ENCODE data around the gene SKP1. TPM values are rescaled to one million over a fixed set of nuclear protein-coding genes. Genes with fewer than 3 reads are reported as not detected.

The SKP1 gene
- total and polyA plus RNA-seq, 4 donors: 129 to 407 (median 253) TPM

GRCh38 chr5:134189031-134189430 lies 12.3 kb upstream of the SKP1 start (continued):
- TF ChIP-seq FOXA2 (IDR thresholded peaks at IDR 0.05) (no peak), HNF4G (IDR thresholded peaks at IDR 0.05) (no peak)

GRCh38 chr5:134188092-134188491 lies 11.3 kb upstream of the SKP1 start:
- H3K27ac ChIP-seq (ENCODE audit: low read depth in 1 of 2, low read length in 2 of 2): no peak overlapping the region
- DNase-seq (ENCODE audit: low spot score): no peak

GRCh38 chr5:134184155-134185135 lies 7.7 kb upstream of the SKP1 start:
- H3K4me3 ChIP-seq (ENCODE audit: low read depth in 1 of 3, low read length in 3 of 3): no peak overlapping the region
- no peak overlapping the region for H3K27ac ChIP-seq (ENCODE audit: low read depth in 1 of 2, low read length in 2 of 2)
- peaks cover 0 to 2% (median 0%) of the 10 kb centered on the region in 4 donors for H3K4me1 ChIP-seq (ENCODE audit: control insufficient read depth in 4 of 4, insufficient read depth in 4 of 4, low read length in 3 of 4)
- no peaks in the 10 kb centered on the region for H3K27me3 ChIP-seq (ENCODE audit: control insufficient read depth in 4 of 4, insufficient read depth in 4 of 4, low read length in 3 of 4)
- WGBS: 58% methylated on average over 11 of the region's 11 CpGs
- H3K36me3 ChIP-seq (ENCODE audit: control insufficient read depth in 4 of 4, insufficient read depth in 3 of 4, low read depth in 1 of 4, low read length in 3 of 4): no peaks in the 10 kb centered on the region
- no peaks in the 10 kb centered on the region for H3K9me3 ChIP-seq (ENCODE audit: control insufficient read depth in 4 of 4, low read length in 3 of 4)
- peak; percentile 81 for DNase-seq (ENCODE audit: low spot score)
- no peak overlapping the region for H3K9ac ChIP-seq (ENCODE audit: low read depth in 1 of 2, low read length in 2 of 2)
- peak; percentile 94 to 96 for TF ChIP-seq RAD21 (IDR thresholded peaks at IDR 0.05)
- TF ChIP-seq, protein P1, sequence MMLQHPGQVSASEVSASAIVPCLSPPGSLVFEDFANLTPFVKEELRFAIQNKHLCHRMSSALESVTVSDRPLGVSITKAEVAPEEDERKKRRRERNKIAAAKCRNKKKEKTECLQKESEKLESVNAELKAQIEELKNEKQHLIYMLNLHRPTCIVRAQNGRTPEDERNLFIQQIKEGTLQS (IDR thresholded peaks at IDR 0.05): no peak
- TF ChIP-seq TAF1 (conservative IDR thresholded peaks at IDR 0.05): no peak
- TF ChIP-seq HNF4A (conservative IDR thresholded peaks at IDR 0.05): peak in 1 of 2 donors; percentile 54
- no peak for TF ChIP-seq ZBTB33 (IDR thresholded peaks at IDR 0.05)
- TF ChIP-seq, protein P2, sequence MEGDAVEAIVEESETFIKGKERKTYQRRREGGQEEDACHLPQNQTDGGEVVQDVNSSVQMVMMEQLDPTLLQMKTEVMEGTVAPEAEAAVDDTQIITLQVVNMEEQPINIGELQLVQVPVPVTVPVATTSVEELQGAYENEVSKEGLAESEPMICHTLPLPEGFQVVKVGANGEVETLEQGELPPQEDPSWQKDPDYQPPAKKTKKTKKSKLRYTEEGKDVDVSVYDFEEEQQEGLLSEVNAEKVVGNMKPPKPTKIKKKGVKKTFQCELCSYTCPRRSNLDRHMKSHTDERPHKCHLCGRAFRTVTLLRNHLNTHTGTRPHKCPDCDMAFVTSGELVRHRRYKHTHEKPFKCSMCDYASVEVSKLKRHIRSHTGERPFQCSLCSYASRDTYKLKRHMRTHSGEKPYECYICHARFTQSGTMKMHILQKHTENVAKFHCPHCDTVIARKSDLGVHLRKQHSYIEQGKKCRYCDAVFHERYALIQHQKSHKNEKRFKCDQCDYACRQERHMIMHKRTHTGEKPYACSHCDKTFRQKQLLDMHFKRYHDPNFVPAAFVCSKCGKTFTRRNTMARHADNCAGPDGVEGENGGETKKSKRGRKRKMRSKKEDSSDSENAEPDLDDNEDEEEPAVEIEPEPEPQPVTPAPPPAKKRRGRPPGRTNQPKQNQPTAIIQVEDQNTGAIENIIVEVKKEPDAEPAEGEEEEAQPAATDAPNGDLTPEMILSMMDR (IDR thresholded peaks at IDR 0.05; ENCODE audit: low read depth, low read length, missing input control): peak; percentile 90
- TF ChIP-seq NR2F2 (IDR thresholded peaks at IDR 0.05): peak; percentile 20
- no peak for TF ChIP-seq YY1 (IDR thresholded peaks at IDR 0.05)

More at GRCh38 chr5:134188092-134188491, 11.3 kb upstream of the SKP1 start:
- WGBS: 85% methylated on average over 1 of the region's 1 CpG
- no peaks in the 10 kb centered on the region for H3K9me3 ChIP-seq (ENCODE audit: control insufficient read depth in 4 of 4, low read length in 3 of 4)
- no peak overlapping the region for H3K9ac ChIP-seq (ENCODE audit: low read depth in 1 of 2, low read length in 2 of 2)
- H3K4me1 ChIP-seq (ENCODE audit: control insufficient read depth in 4 of 4, insufficient read depth in 4 of 4, low read length in 3 of 4): peaks cover 0 to 2% (median 0%) of the 10 kb centered on the region in 4 donors
- no peak overlapping the region for H3K4me3 ChIP-seq (ENCODE audit: low read depth in 1 of 3, low read length in 3 of 3)
- H3K36me3 ChIP-seq (ENCODE audit: control insufficient read depth in 4 of 4, insufficient read depth in 3 of 4, low read depth in 1 of 4, low read length in 3 of 4): no peaks in the 10 kb centered on the region
- H3K27me3 ChIP-seq (ENCODE audit: control insufficient read depth in 4 of 4, insufficient read depth in 4 of 4, low read length in 3 of 4): no peaks in the 10 kb centered on the region
- TF ChIP-seq ZBTB33 (IDR thresholded peaks at IDR 0.05) (no peak), RAD21 (IDR thresholded peaks at IDR 0.05) (no peak), GABPA (IDR thresholded peaks at IDR 0.05 in 1 of 2, conservative IDR thresholded peaks at IDR 0.05 in 1 of 2) (no peak), FOXA1 (IDR thresholded peaks at IDR 0.05) (no peak), EGR1 (IDR thresholded peaks at IDR 0.05; ENCODE audit: low read depth in 2 of 2) (no peak), SP1 (IDR thresholded peaks at IDR 0.05) (no peak), HNF4G (IDR thresholded peaks at IDR 0.05) (no peak), NR2F2 (IDR thresholded peaks at IDR 0.05) (no peak)
- TF ChIP-seq, protein P2 (IDR thresholded peaks at IDR 0.05; ENCODE audit: low read depth, low read length, missing input control): no peak
- TF ChIP-seq, protein P1 (IDR thresholded peaks at IDR 0.05): no peak

Measured in liver (tissue), 9 donors.